SK-N-SH treated with all-trans-retinoic acid at 6 μM for 48 hours (cell line): ENCODE data around the gene CPT1B.
A peak's percentile ranks its signal among the peaks of the same experiment; 100 is the strongest.

Experiments used
- ATAC-seq: fragments of 200-7000 bp; cut with Tn5 transposase; 3 replicates; pipeline ENCODE4 v1.9.1; 2020; ENCODE audit warnings: mild to moderate bottlenecking, moderate library complexity
- ARNTL ChIP-seq: fragments of 450-650 bp; formaldehyde crosslinking; IDR thresholded peaks from 2 replicates; pipeline ENCODE4 v1.5.0; 2020; ENCODE audit warnings: low read depth, mild to moderate bottlenecking, moderate library complexity, borderline replicate concordance
- BACH2 ChIP-seq: fragments of 250-450 bp; sonication (Bioruptor Pico); IDR thresholded peaks from 2 replicates; pipeline ENCODE4 v1.9.0; 2021; ENCODE audit warnings: mild to moderate bottlenecking, borderline replicate concordance
- CSDC2 ChIP-seq: fragments of 250-450 bp; sonication (Bioruptor Pico); IDR thresholded peaks from 2 replicates; pipeline ENCODE4 v1.5.0; 2020; ENCODE audit warnings: mild to moderate bottlenecking, moderate library complexity
- ESRRG ChIP-seq: fragments of 250-450 bp; sonication (Bioruptor Pico); IDR thresholded peaks from 2 replicates; pipeline ENCODE4 v1.6.1; 2021; ENCODE audit warnings: mild to moderate bottlenecking
- ISL1 ChIP-seq: fragments of 250-450 bp; sonication (Bioruptor Pico); IDR thresholded peaks from 2 replicates; pipeline ENCODE4 v2.1.2; 2022; ENCODE audit warnings: mild to moderate bottlenecking, moderate library complexity
- OSR1 ChIP-seq: fragments of 250-450 bp; sonication (Bioruptor Pico); IDR thresholded peaks from 2 replicates; pipeline ENCODE4 v1.8.0; 2022; ENCODE audit warnings: moderate library complexity, mild to moderate bottlenecking, inconsistent platforms
- SNAI2 ChIP-seq: fragments of 250-450 bp; sonication (Bioruptor Pico); IDR thresholded peaks from 2 replicates; pipeline ENCODE4 v1.5.0; 2020; ENCODE audit warnings: mild to moderate bottlenecking, moderate library complexity
- TCF4 ChIP-seq: fragments of 250-450 bp; sonication (Bioruptor Pico); IDR thresholded peaks from 2 replicates; pipeline ENCODE4 v1.8.0; 2021; ENCODE audit warnings: mild to moderate bottlenecking, moderate library complexity, borderline replicate concordance
- TOX ChIP-seq: fragments of 250-450 bp; sonication (Bioruptor Pico); IDR thresholded peaks from 2 replicates; pipeline ENCODE4 v1.8.0; 2021; ENCODE audit warnings: mild to moderate bottlenecking, moderate library complexity, borderline replicate concordance
- ZC3H10 ChIP-seq: fragments of 250-450 bp; sonication (Bioruptor Pico); IDR thresholded peaks from 2 replicates; pipeline ENCODE4 v1.5.1; 2021; ENCODE audit warnings: mild to moderate bottlenecking, moderate library complexity
- ZFP3 ChIP-seq: fragments of 250-450 bp; sonication (Bioruptor Pico); IDR thresholded peaks from 2 replicates; pipeline ENCODE4 v1.5.0; 2020; ENCODE audit warnings: mild to moderate bottlenecking, moderate library complexity
- ZFP30 ChIP-seq: fragments of 450-650 bp; formaldehyde crosslinking; IDR thresholded peaks from 2 replicates; pipeline ENCODE4 v1.5.0; 2022; ENCODE audit warnings: mild to moderate bottlenecking, moderate library complexity
- ZNF565 ChIP-seq: fragments of 450-650 bp; formaldehyde crosslinking; conservative IDR thresholded peaks from 2 replicates; pipeline ENCODE4 v1.5.0; 2020; ENCODE audit warnings: low read depth, mild to moderate bottlenecking, moderate library complexity
- ZNF70 ChIP-seq: fragments of 450-650 bp; formaldehyde crosslinking; IDR thresholded peaks from 2 replicates; pipeline ENCODE4 v1.5.0; 2020; ENCODE audit warnings: mild to moderate bottlenecking, moderate library complexity
- ZNF8 ChIP-seq: fragments of 450-650 bp; formaldehyde crosslinking; IDR thresholded peaks from 2 replicates; pipeline ENCODE4 v1.5.0; 2020; ENCODE audit warnings: mild to moderate bottlenecking, moderate library complexity
- TF ChIP-seq, protein P1 (sequence below): fragments of 250-450 bp; sonication (Bioruptor Pico); IDR thresholded peaks from 2 replicates; pipeline ENCODE4 v1.5.1; 2021; ENCODE audit warnings: mild to moderate bottlenecking, moderate library complexity
- TF ChIP-seq, protein P2 (sequence below): fragments of 250-450 bp; sonication (Bioruptor Pico); IDR thresholded peaks from 2 replicates; pipeline ENCODE4 v1.8.0; 2020; ENCODE audit warnings: mild to moderate bottlenecking, moderate library complexity, borderline replicate concordance
- TF ChIP-seq, protein P3 (sequence below): fragments of 250-450 bp; sonication (Bioruptor Pico); IDR thresholded peaks from 2 replicates; pipeline ENCODE4 v1.5.1; 2020; ENCODE audit warnings: low read depth, mild to moderate bottlenecking, moderate library complexity
- TF ChIP-seq, protein P4 (sequence below): fragments of 250-450 bp; sonication (Bioruptor Pico); IDR thresholded peaks from 2 replicates; pipeline ENCODE4 v1.5.0; 2020; ENCODE audit warnings: mild to moderate bottlenecking, moderate library complexity
- TF ChIP-seq, protein P5 (sequence below): fragments of 250-450 bp; sonication (Bioruptor Pico); IDR thresholded peaks from 2 replicates; pipeline ENCODE4 v1.8.0; 2021; ENCODE audit warnings: low read depth, mild to moderate bottlenecking, moderate library complexity, borderline replicate concordance

The CPT1B gene

DNA sequence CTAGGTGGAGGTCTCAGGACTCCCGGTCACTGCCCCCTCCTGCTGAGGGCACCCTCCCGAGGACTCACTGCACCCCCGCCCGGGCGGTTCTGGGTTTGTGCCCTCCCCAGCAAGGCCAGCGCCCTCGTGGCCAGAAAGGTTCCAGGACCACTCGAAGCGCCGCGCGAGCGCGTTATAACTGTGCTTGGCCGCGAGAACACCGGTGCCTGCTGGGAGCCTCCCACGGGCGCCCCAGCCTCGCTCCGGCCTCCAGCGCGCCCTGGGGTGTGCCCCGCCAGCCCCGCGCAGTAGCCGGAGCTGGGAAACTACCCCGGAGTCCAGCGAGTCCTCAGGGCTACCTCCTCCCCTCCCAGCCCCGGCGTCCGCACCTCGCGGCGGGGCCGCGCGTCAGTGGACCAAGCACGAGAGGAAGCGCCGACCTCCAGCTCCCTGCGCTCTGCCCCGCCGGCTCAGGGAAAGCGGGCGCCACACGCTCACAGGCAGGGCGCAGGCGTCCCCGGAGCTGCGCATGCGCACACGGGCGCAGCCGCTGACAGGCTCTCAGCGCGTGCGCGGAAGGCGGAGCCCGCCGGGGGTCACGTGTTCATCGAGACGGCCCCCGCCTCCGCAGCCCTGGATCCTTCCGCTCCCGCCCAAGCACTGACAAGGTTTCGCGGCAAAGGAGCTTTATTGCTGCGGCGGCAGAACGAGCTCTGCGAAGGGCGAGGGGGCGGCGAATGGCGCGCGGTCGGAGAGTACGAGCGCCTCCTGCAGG is 52.9 kb downstream of the CPT1B start, which contains the start of gene SCO2:
SCO2 (minus strand) TSS at position 495 of the 754 bp plus-strand sequence. CDS start 1,187 bp downstream, outside the sequence.
- ATAC-seq: peak; percentile 80
- no peak for TF ChIP-seq ARNTL (CRISPR knock-in tag)
- TF ChIP-seq ZNF8 (CRISPR knock-in tag): no peak
- no peak for TF ChIP-seq CSDC2
- TF ChIP-seq OSR1 (CRISPR knock-in tag): no peak
- no peak for TF ChIP-seq ZNF70 (CRISPR knock-in tag)
- no peak for TF ChIP-seq ZNF565 (CRISPR knock-in tag)

DNA sequence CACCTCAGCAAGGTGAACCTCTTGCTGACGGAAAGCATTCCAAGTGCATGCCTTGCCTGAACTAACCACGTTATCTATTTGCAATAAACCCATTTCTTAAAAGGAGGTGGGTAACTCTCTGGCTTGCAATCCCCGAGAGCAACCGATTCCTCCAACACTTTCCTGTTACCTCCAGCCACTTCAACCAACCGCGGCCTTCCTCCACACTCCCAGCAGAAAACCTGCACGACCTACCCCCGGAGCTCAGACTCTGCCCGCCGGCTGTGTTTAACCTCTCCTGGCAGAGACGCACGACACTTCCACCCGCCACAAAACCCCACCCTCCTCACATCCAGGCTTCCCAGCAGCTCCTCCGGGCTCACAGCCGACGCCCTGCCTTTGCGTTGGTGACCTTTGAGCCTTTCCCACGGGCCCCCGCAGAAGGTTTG is 53.5 kb downstream of the CPT1B start:
- no peak for TF ChIP-seq SNAI2 (CRISPR knock-in tag)
- TF ChIP-seq, protein P1, sequence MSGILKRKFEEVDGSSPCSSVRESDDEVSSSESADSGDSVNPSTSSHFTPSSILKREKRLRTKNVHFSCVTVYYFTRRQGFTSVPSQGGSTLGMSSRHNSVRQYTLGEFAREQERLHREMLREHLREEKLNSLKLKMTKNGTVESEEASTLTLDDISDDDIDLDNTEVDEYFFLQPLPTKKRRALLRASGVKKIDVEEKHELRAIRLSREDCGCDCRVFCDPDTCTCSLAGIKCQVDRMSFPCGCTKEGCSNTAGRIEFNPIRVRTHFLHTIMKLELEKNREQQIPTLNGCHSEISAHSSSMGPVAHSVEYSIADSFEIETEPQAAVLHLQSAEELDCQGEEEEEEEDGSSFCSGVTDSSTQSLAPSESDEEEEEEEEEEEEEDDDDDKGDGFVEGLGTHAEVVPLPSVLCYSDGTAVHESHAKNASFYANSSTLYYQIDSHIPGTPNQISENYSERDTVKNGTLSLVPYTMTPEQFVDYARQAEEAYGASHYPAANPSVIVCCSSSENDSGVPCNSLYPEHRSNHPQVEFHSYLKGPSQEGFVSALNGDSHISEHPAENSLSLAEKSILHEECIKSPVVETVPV: no peak
- no peak for TF ChIP-seq TOX (CRISPR knock-in tag)
- TF ChIP-seq BACH2 (CRISPR knock-in tag): no peak
- TF ChIP-seq OSR1 (CRISPR knock-in tag): no peak
- TF ChIP-seq, protein P2, sequence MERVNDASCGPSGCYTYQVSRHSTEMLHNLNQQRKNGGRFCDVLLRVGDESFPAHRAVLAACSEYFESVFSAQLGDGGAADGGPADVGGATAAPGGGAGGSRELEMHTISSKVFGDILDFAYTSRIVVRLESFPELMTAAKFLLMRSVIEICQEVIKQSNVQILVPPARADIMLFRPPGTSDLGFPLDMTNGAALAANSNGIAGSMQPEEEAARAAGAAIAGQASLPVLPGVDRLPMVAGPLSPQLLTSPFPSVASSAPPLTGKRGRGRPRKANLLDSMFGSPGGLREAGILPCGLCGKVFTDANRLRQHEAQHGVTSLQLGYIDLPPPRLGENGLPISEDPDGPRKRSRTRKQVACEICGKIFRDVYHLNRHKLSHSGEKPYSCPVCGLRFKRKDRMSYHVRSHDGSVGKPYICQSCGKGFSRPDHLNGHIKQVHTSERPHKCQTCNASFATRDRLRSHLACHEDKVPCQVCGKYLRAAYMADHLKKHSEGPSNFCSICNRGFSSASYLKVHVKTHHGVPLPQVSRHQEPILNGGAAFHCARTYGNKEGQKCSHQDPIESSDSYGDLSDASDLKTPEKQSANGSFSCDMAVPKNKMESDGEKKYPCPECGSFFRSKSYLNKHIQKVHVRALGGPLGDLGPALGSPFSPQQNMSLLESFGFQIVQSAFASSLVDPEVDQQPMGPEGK (CRISPR knock-in tag): no peak
- TF ChIP-seq TCF4 (CRISPR knock-in tag): no peak
- no peak for TF ChIP-seq ARNTL (CRISPR knock-in tag)
- TF ChIP-seq ZFP3 (CRISPR knock-in tag): no peak
- TF ChIP-seq CSDC2: no peak
- no peak for TF ChIP-seq ZFP30
- TF ChIP-seq, protein P3, sequence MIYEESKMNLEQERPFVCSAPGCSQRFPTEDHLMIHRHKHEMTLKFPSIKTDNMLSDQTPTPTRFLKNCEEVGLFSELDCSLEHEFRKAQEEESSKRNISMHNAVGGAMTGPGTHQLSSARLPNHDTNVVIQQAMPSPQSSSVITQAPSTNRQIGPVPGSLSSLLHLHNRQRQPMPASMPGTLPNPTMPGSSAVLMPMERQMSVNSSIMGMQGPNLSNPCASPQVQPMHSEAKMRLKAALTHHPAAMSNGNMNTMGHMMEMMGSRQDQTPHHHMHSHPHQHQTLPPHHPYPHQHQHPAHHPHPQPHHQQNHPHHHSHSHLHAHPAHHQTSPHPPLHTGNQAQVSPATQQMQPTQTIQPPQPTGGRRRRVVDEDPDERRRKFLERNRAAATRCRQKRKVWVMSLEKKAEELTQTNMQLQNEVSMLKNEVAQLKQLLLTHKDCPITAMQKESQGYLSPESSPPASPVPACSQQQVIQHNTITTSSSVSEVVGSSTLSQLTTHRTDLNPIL (CRISPR knock-in tag): no peak
- TF ChIP-seq, protein P4, sequence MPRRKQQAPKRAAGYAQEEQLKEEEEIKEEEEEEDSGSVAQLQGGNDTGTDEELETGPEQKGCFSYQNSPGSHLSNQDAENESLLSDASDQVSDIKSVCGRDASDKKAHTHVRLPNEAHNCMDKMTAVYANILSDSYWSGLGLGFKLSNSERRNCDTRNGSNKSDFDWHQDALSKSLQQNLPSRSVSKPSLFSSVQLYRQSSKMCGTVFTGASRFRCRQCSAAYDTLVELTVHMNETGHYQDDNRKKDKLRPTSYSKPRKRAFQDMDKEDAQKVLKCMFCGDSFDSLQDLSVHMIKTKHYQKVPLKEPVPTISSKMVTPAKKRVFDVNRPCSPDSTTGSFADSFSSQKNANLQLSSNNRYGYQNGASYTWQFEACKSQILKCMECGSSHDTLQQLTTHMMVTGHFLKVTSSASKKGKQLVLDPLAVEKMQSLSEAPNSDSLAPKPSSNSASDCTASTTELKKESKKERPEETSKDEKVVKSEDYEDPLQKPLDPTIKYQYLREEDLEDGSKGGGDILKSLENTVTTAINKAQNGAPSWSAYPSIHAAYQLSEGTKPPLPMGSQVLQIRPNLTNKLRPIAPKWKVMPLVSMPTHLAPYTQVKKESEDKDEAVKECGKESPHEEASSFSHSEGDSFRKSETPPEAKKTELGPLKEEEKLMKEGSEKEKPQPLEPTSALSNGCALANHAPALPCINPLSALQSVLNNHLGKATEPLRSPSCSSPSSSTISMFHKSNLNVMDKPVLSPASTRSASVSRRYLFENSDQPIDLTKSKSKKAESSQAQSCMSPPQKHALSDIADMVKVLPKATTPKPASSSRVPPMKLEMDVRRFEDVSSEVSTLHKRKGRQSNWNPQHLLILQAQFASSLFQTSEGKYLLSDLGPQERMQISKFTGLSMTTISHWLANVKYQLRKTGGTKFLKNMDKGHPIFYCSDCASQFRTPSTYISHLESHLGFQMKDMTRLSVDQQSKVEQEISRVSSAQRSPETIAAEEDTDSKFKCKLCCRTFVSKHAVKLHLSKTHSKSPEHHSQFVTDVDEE (CRISPR knock-in tag): no peak
- no peak for TF ChIP-seq ISL1 (CRISPR knock-in tag)
- TF ChIP-seq ESRRG (CRISPR knock-in tag): no peak
- no peak for TF ChIP-seq ZC3H10 (CRISPR knock-in tag)
- no peak; the same call in 1 of the 3 replicates for ATAC-seq

DNA sequence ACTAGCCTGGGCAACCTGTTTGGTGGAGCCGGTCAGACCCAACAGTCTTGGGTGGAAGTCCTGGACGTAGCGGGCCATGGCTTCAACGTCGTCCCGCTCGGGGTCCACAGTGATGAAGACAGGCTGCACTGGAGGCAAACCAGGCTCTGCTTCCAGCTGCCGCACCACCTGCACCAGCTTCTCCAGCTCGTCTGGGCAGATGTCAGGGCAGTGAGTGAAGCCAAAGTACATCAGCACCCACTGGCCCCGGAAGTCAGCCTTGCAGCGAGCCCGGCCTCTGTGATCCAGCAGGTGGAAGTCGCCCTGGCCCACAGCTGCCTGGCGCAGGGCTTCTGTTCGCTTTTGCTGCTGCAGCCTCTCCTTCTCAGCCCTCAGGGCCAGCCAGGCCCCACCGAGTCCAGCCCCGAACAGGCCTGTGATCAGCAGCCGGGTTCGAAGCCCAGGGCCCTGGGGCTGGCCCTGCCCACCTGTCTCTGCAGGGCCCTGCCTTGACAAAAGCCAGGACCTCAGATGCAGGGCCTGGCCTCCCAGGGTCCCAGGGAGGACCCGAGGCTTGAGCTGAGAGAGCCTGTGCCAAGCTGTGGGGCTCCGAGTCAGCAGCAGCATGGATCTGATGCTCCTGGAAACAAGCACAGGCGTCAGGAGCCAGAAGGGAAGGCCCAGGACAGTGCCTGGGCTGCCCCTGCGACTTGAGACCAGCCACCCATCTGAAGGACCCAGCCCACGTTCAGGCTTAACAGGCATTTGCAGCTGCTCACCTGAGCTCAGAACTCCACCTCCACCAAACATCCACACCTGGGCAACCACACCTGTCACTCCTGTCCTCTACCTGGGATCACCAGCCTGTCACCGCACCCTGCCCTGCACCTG is 54.2 kb downstream of the CPT1B start:
- ATAC-seq: no peak
- TF ChIP-seq, protein P4 (CRISPR knock-in tag): no peak
- TF ChIP-seq, protein P5, sequence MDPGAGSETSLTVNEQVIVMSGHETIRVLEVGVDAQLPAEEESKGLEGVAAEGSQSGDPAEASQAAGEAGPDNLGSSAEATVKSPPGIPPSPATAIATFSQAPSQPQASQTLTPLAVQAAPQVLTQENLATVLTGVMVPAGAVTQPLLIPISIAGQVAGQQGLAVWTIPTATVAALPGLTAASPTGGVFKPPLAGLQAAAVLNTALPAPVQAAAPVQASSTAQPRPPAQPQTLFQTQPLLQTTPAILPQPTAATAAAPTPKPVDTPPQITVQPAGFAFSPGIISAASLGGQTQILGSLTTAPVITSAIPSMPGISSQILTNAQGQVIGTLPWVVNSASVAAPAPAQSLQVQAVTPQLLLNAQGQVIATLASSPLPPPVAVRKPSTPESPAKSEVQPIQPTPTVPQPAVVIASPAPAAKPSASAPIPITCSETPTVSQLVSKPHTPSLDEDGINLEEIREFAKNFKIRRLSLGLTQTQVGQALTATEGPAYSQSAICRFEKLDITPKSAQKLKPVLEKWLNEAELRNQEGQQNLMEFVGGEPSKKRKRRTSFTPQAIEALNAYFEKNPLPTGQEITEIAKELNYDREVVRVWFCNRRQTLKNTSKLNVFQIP (CRISPR knock-in tag): no peak
- TF ChIP-seq, protein P2 (CRISPR knock-in tag): no peak
- TF ChIP-seq OSR1 (CRISPR knock-in tag): no peak
- TF ChIP-seq ARNTL (CRISPR knock-in tag): no peak
- TF ChIP-seq ZNF8 (CRISPR knock-in tag): no peak
- TF ChIP-seq ISL1 (CRISPR knock-in tag): no peak
